Subcutaneous preadipocyte (primary cell): ENCODE data around the gene EXO5. TPM values are rescaled to one million over a fixed set of nuclear protein-coding genes. Genes with fewer than 3 reads are reported as not detected.

Source experiments
- small RNA-seq: library from RNA; depleted of rRNA; stranded (forward); fragments of <200 nt; gene quantifications from one replicate; pipeline ENCODE3, GENCODE V24; 2012
- total RNA-seq: library from RNA; depleted of rRNA; stranded (reverse); fragments of >200 nt; gene quantifications from 2 replicates; pipeline ENCODE4 v1.2.3, GENCODE V29; 2012

Gene EXO5, protein sequence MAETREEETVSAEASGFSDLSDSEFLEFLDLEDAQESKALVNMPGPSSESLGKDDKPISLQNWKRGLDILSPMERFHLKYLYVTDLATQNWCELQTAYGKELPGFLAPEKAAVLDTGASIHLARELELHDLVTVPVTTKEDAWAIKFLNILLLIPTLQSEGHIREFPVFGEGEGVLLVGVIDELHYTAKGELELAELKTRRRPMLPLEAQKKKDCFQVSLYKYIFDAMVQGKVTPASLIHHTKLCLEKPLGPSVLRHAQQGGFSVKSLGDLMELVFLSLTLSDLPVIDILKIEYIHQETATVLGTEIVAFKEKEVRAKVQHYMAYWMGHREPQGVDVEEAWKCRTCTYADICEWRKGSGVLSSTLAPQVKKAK
- 5.9 and 6.6 TPM in 2 replicates for total RNA-seq

DNA sequence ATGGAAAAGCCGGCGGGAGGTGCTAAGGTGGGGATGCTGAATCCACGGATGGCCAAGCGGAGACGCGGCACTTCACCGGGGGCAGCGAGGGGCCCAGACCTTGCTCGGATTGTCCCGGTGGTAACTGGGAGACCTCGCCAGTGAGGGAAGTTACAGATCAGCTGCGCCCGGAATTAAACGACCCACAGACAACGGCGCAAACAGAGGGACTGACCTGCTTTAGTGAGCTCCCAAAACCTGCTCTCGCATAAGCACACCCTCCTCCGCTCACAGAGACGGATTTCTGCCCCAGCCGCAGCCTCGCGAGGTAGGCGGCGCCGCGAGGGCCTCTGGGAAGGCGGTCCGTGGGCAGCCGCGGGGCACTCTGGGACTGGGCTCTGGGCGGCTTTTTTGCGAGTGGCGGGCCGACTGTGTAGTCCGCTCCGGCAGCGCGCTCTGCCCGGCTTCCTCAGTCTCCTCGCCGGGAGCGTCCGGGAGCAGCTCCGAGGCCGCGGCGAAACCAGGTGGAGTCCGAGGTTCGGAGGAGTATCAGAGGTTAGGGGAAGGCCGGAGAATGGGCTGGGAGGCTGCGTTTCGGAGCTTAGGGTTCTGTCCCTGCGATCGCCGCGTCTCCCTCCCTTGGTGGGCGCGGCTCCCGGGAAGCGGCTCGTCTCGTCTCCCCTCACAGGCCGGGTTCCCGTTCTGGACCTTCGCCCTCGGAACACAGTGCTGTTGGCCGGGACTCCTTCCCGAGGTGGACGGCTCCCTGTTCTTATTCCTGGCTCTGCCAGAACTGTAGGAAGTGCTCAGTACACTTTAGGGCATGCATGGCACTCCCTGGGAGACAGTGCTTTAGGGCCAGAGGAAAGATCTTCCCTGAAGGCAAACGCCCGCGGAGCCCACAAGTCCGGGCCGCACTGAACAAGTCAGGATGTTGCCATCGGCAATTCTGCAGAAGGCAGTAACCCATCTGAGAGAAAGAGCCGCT is at the start of gene EXO5:
EXO5 (plus strand) TSS at position 393 of the 967 bp plus-strand sequence. CDS start 5,778 bp downstream, outside the sequence.

DNA sequence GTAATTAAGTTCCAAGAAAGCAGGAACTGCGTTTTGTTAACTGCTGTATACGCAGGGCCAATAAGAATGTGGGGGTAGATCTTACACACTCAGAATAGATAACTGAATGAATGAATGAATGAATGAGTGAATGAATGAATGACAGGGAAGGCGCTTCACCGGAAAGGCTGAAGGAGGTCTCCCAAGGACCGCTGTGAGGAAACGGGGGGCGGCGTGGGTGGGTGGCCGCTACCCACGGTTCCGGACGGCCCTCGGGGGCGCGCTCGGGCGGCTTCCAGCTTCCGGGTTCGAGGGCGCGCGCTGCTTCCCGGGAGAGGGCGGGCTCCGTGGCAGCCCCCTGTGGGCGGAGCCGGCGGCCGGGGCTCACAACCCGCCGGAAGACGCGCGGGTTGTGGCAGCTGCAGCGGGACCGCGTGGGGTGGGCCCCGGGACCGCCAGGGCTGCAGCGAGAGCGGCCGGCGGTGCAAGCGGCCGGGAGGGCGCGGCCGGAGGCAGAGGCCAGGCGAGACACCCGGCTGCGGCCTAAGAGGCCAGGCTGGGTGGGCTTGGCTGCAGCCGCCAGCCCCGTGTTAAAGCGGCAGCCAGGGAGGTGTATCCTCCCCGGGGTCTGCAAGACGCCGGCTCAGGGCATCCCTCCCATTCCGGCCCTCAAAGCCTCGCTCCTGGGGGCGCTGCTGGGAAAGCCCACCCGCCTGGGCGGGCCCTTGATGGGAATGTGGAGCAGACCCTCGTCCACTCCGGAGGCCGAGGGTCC is 31.5 kb upstream of the EXO5 start, which contains the start of gene ZFP69:
ZFP69 (plus strand) TSS at position 367 of the 754 bp plus-strand sequence. CDS start 2,072 bp downstream, outside the sequence.

DNA sequence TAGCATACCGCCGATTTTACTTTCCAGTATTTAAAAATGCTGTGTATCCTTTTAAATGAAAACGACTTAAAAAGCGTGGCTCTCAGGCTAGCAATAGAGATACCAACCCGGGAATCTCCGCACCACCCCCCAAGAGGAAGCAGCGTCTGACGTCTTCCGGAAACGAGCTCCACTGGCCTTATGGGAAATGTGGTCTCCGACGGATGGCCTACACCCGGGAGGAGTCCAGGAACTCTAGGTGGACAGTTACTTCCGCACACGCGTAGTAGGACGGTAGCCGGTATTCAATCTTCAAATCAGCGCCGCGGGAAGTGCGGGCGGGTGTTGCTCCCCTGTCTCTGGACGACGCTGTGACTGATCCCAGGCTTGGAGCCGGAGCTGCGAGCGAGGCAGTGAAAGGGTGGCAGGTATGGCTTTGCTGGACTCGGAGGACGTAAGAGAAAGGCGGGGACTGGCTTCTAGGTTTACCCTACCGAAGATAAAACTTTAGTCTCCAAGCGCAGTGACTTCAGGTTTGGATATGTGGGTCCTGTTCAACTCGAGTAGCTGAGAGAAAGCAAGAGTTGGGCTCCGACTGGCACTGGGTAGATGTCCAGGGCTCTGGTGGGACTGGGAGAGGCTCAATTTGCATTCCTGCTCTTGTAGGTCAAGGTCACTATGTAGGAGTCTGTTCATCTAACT is 23.0 kb downstream of the EXO5 start, which contains the start of gene ZNF684:
ZNF684 (plus strand) TSS at position 257 of the 681 bp plus-strand sequence. CDS start 1,530 bp downstream, outside the sequence.

Small RNA genes lying within 50 kb of the gene (small RNA-seq; reads per million reads assigned to genes)
- not detected for gene AL356379.1

Other genes starting within 250 kb of the EXO5 start
- 0.59 and 0.73 TPM in 2 replicates for gene COL9A2, start 191.5 kb upstream of the EXO5 start, total RNA-seq
- 21.7 and 40.1 TPM in 2 replicates for gene SMAP2, start 135.0 kb upstream of the EXO5 start, total RNA-seq
- gene ZFP69B, start 58.3 kb upstream of the EXO5 start, total RNA-seq, result 2.9 and 4.9 TPM in 2 replicates
- gene ZFP69, start 31.5 kb upstream of the EXO5 start, total RNA-seq, result 4.1 and 4.4 TPM in 2 replicates
- 2.7 and 3.3 TPM in 2 replicates for gene ZNF684, start 22.9 kb downstream of the EXO5 start, total RNA-seq
- under 0.01 and 0.20 TPM in 2 replicates for gene RIMS3, start 156.9 kb downstream of the EXO5 start, total RNA-seq
- gene NFYC, start 182.9 kb downstream of the EXO5 start, total RNA-seq, result 20.2 and 27.4 TPM in 2 replicates